H1 (cell line): Measurements from ENCODE around the gene SLC25A31. TPM values are rescaled to one million over a fixed set of nuclear protein-coding genes. Genes with fewer than 3 reads are reported as not detected.

Experiments
- CTCF ChIA-PET: fragments of 300-600 bp; sonication (Branson Sonifier 250); formaldehyde crosslinking; loops from one replicate; lab custom pipeline; 2021; ENCODE audit not compliant: partially characterized antibody; lab: Charles Lee
- POLR2A ChIA-PET: fragments of 300-600 bp; sonication (Branson Sonifier 250); formaldehyde crosslinking; loops from one replicate; lab custom pipeline; 2021; ENCODE audit warnings: inconsistent platforms; ENCODE audit not compliant: partially characterized antibody; lab: Charles Lee
- DNase-seq, 2 experiments: peaks; one replicate each; pipeline versions ENCODE4 v3.0.0 to v3.0.0-alpha.2; 2010 to 2022; ENCODE audit warnings: low spot score in 2 of 2, low read depth in 1 of 2, mixed read lengths in 1 of 2
- FAIRE-seq: peaks from 2 replicates; lab custom pipeline; 2011; peaks lifted over from hg19 to GRCh38; lab: Jason Lieb, UNC
- H2AFZ ChIP-seq: 2 replicates; pipeline ENCODE4 v1.8.1; 2012; ENCODE audit warnings: low read length, inconsistent platforms
- H2AK5ac ChIP-seq: 2 replicates; pipeline ENCODE4 v1.6.1; 2013; ENCODE audit warnings: low read depth, low read length
- H2BK120ac ChIP-seq: replicated peaks from 2 replicates; pipeline ENCODE3; 2013; ENCODE audit warnings: low read depth, low read length, inconsistent platforms
- H2BK12ac ChIP-seq: 2 replicates; pipeline ENCODE4 v1.6.1; 2013; ENCODE audit warnings: low read depth, low read length
- H2BK15ac ChIP-seq: 2 replicates; pipeline ENCODE4 v1.6.1; 2013; ENCODE audit warnings: low read length
- H2BK20ac ChIP-seq: 2 replicates; pipeline ENCODE4 v1.6.1; 2013; ENCODE audit warnings: low read length
- H2BK5ac ChIP-seq: 2 replicates; pipeline ENCODE4 v1.6.1; 2013; ENCODE audit warnings: low read depth, low read length
- H3K14ac ChIP-seq: 2 replicates; pipeline ENCODE4 v1.6.1; 2013; ENCODE audit warnings: inconsistent platforms; ENCODE audit not compliant: insufficient read length
- H3K18ac ChIP-seq: 2 replicates; pipeline ENCODE4 v1.6.1; 2013; ENCODE audit warnings: low read length; ENCODE audit errors: extremely low read depth
- H3K23ac ChIP-seq: 2 replicates; pipeline ENCODE4 v1.6.1; 2013; ENCODE audit warnings: inconsistent platforms; ENCODE audit not compliant: insufficient read length
- H3K23me2 ChIP-seq: 2 replicates; pipeline ENCODE4 v1.6.1; 2013; ENCODE audit warnings: low read depth, low read length
- H3K27ac ChIP-seq: 2 replicates; pipeline ENCODE4 v1.6.1; 2011; ENCODE audit warnings: low read depth, low read length, inconsistent platforms
- H3K27me3 ChIP-seq, 4 experiments: replicated peaks in 1 of 4; 1 replicate in 1 of 4; 2 replicates in 3 of 4; pipeline versions ENCODE4 v1.6.1 to v1.8.1; 2011 to 2013; ENCODE audit warnings: low read length in 3 of 4, mild to moderate bottlenecking in 3 of 4, inconsistent platforms in 2 of 4, mixed read lengths in 2 of 4, moderate library complexity in 1 of 4; ENCODE audit not compliant: control insufficient read depth in 3 of 4, insufficient read depth in 3 of 4; ENCODE audit errors: extremely low read depth in 1 of 4
- H3K36me3 ChIP-seq, 4 experiments: 2 replicates each; pipeline versions ENCODE4 v1.6.1 to v1.8.1; 2011 to 2013; ENCODE audit warnings: mild to moderate bottlenecking in 4 of 4, low read length in 3 of 4, moderate library complexity in 2 of 4, control low read depth in 1 of 4, inconsistent platforms in 1 of 4; ENCODE audit not compliant: insufficient read depth in 4 of 4, control insufficient read depth in 2 of 4
- H3K4ac ChIP-seq: replicated peaks from 2 replicates; pipeline ENCODE3; 2013; ENCODE audit warnings: low read length, low read depth, mixed read lengths, inconsistent platforms; ENCODE audit not compliant: insufficient read length
- H3K4me1 ChIP-seq, 4 experiments: replicated peaks in 1 of 4; 1 replicate in 1 of 4; 2 replicates in 3 of 4; pipeline versions ENCODE4 v1.6.1 to v1.8.1; 2011 to 2013; ENCODE audit warnings: low read length in 3 of 4, inconsistent platforms in 2 of 4, mixed read lengths in 1 of 4; ENCODE audit not compliant: insufficient read depth in 4 of 4, control insufficient read depth in 3 of 4
- H3K4me2 ChIP-seq, 2 experiments: 2 replicates each; pipeline versions ENCODE4 v1.6.1 to v1.8.1; 2011 to 2013; ENCODE audit warnings: low read depth in 2 of 2, low read length in 2 of 2, control low read depth in 1 of 2, inconsistent platforms in 1 of 2, mild to moderate bottlenecking in 1 of 2; ENCODE audit not compliant: insufficient read depth in 1 of 2
- H3K4me3 ChIP-seq, 4 experiments: fragments of 200-600, 300-600 bp in 1 of 4; sonication (generic), shearing (Covaris generic), sonication (Bioruptor Twin) in 1 of 4; 2 replicates each; pipeline versions ENCODE4 v1.5.1 to v1.8.1; 2011 to 2016; ENCODE audit warnings: low read length in 4 of 4, low read depth in 3 of 4, control low read depth in 2 of 4, inconsistent platforms in 2 of 4, mild to moderate bottlenecking in 2 of 4, mixed read lengths in 1 of 4, moderate library complexity in 1 of 4; ENCODE audit not compliant: insufficient read depth in 2 of 4; ENCODE audit errors: extremely low read depth in 1 of 4
- H3K56ac ChIP-seq: replicated peaks from 2 replicates; pipeline ENCODE3; 2013; ENCODE audit warnings: low read depth, mild to moderate bottlenecking, mixed read lengths, low read length, inconsistent platforms; ENCODE audit not compliant: insufficient read length
- H3K79me1 ChIP-seq: 2 replicates; pipeline ENCODE4 v1.6.1; 2013; ENCODE audit warnings: low read depth, low read length, control low read depth
- H3K79me2 ChIP-seq, 2 experiments: 2 replicates each; pipeline versions ENCODE4 v1.6.1 to v1.8.1; 2012 to 2013; ENCODE audit warnings: low read length in 2 of 2, mild to moderate bottlenecking in 2 of 2, inconsistent platforms in 1 of 2; ENCODE audit not compliant: insufficient read depth in 2 of 2, control insufficient read depth in 1 of 2
- H3K9ac ChIP-seq, 4 experiments: replicated peaks in 1 of 4; 1 replicate in 1 of 4; 2 replicates in 3 of 4; pipeline versions ENCODE4 v1.6.1 to v1.8.1; 2011 to 2013; ENCODE audit warnings: low read depth in 3 of 4, low read length in 3 of 4, control low read depth in 2 of 4, mild to moderate bottlenecking in 2 of 4, moderate library complexity in 2 of 4, inconsistent platforms in 1 of 4; ENCODE audit errors: extremely low read depth in 1 of 4
- H3K9me3 ChIP-seq, 2 experiments: 2 replicates each; pipeline versions ENCODE4 v1.6.1 to v1.8.1; 2012 to 2013; ENCODE audit warnings: mild to moderate bottlenecking in 2 of 2, moderate library complexity in 2 of 2, control low read depth in 1 of 2, inconsistent platforms in 1 of 2, low read depth in 1 of 2, low read length in 1 of 2, mixed read lengths in 1 of 2; ENCODE audit not compliant: insufficient read depth in 2 of 2
- H4K20me1 ChIP-seq, 2 experiments: replicated peaks in 1 of 2; 2 replicates each; pipeline versions ENCODE3 to v1.8.1; 2011 to 2013; ENCODE audit warnings: inconsistent platforms in 2 of 2, low read length in 2 of 2, mild to moderate bottlenecking in 1 of 2; ENCODE audit not compliant: insufficient read depth in 2 of 2, control insufficient read depth in 1 of 2
- H4K5ac ChIP-seq: 2 replicates; pipeline ENCODE4 v1.6.1; 2013; ENCODE audit warnings: low read length, low read depth, mixed read lengths, inconsistent platforms; ENCODE audit not compliant: insufficient read length
- H4K8ac ChIP-seq: 2 replicates; pipeline ENCODE4 v1.8.0; 2013; ENCODE audit warnings: mild to moderate bottlenecking, moderate library complexity, low read length, inconsistent platforms; ENCODE audit not compliant: insufficient read depth; ENCODE audit errors: extremely low read depth
- H4K91ac ChIP-seq: replicated peaks from 2 replicates; pipeline ENCODE3; 2013; ENCODE audit warnings: low read length, mixed read lengths, inconsistent platforms; ENCODE audit not compliant: insufficient read length
- CBX5 ChIP-seq: fragments of 300-800, 300-1000 bp; sonication (generic); IDR thresholded peaks from 2 replicates; pipeline ENCODE4 v1.7.1; 2016; ENCODE audit warnings: antibody characterized with exemption, low read length, low read depth
- CHD2 ChIP-seq: IDR thresholded peaks from 2 replicates; pipeline ENCODE4 v1.6.1; 2012; ENCODE audit warnings: low read length, improper control_type of control experiment
- CREB1 ChIP-seq: IDR thresholded peaks from 2 replicates; pipeline ENCODE4 v1.6.1; 2012; ENCODE audit warnings: inconsistent platforms
- HDAC6 ChIP-seq: IDR thresholded peaks from one replicate; pipeline ENCODE4 v1.7.1; 2012; ENCODE audit warnings: low read depth, mild to moderate bottlenecking, inconsistent platforms, low read length, moderate library complexity
- JUN ChIP-seq: IDR thresholded peaks from 2 replicates; pipeline ENCODE4 v1.6.1; 2011; ENCODE audit warnings: low read depth, mild to moderate bottlenecking, improper control_type of control experiment, low read length
- KDM1A ChIP-seq: fragments of 200-600, 300-600 bp; sonication (generic); IDR thresholded peaks from 2 replicates; pipeline ENCODE4 v1.7.1; 2016; ENCODE audit warnings: mild to moderate bottlenecking, low read length, borderline replicate concordance
- NANOG ChIP-seq: IDR thresholded peaks from 2 replicates; pipeline ENCODE4 v1.6.1; 2011; ENCODE audit warnings: low read length, low read depth, mild to moderate bottlenecking, inconsistent platforms; ENCODE audit not compliant: insufficient read depth, poor library complexity, severe bottlenecking
- RFX5 ChIP-seq: IDR thresholded peaks from 2 replicates; pipeline ENCODE4 v1.6.1; 2011; ENCODE audit warnings: low read depth, low read length, improper control_type of control experiment, borderline replicate concordance
- TBP ChIP-seq: IDR thresholded peaks from 2 replicates; pipeline ENCODE4 v1.6.1; 2011; ENCODE audit warnings: low read depth, low read length, improper control_type of control experiment
- USF2 ChIP-seq: IDR thresholded peaks from 2 replicates; pipeline ENCODE4 v1.6.1; 2011; ENCODE audit warnings: low read length, improper control_type of control experiment
- YY1 ChIP-seq: IDR thresholded peaks from 2 replicates; pipeline ENCODE4 v1.6.1; 2011; ENCODE audit warnings: low read depth, mild to moderate bottlenecking, low read length
- WGBS, 2 experiments: shearing (Covaris generic) in 1 of 2; methylation state at CpG; one replicate each; pipeline versions ENCODE4 v1.1.6 to v1.1.7; 2013 to 2015; ENCODE audit warnings: low lambda C conversion rate in 2 of 2, mixed read lengths in 2 of 2, inconsistent platforms in 1 of 2, low coverage in 1 of 2, missing lambda C conversion rate in 1 of 2; ENCODE audit not compliant: insufficient replicate concordance in 2 of 2, insufficient coverage in 1 of 2, insufficient read length in 1 of 2; ENCODE audit errors: extremely low coverage in 1 of 2, missing lambda C conversion rate in 1 of 2; 5-methylcytosine and 5-hydroxymethylcytosine counted together
- polyA plus RNA-seq, 7 experiments: library from polyadenylated mRNA; depleted of rRNA in 3 of 7; stranded (reverse) in 5 of 7; unstranded in 2 of 7; fragments of >200 nt in 5 of 7; fragments of 200-250 nt in 2 of 7; gene quantifications; 1 replicate in 5 of 7; 2 replicates in 1 of 7; 4 replicates in 1 of 7; pipeline versions ENCODE4 v1.2.1 to v1.2.3, GENCODE V29; 2011 to 2013; ENCODE audit warnings: missing spikeins in 2 of 7, mixed read lengths in 2 of 7
- total RNA-seq: library from RNA; stranded (reverse); fragmentation: NEBNext Ultra II Directional; extraction: Animal tissue kit (Norgen Biotek cat#: 25700); gene quantifications from 2 replicates; pipeline ENCODE4 v1.2.1, GENCODE V29; 2021

SLC25A31 gene
- total and polyA plus RNA-seq, 2 of the 8 experiments (the other 6 are each of a cell fraction or from before 2014, with no cell fraction given): not detected

- 83% methylated on average over 3 of the region's 3 CpGs; no CpG with 5 or more reads in 1 of the 2 experiments for WGBS, 2 experiments
Observed at GRCh38 chr4:127777487-127777886, 47.3 kb downstream of the SLC25A31 start.

More at GRCh38 chr4:127777487-127777886, 47.3 kb downstream of the SLC25A31 start:
- H2BK15ac ChIP-seq: no peak overlapping the region
- H2AK5ac ChIP-seq: no peak overlapping the region
- no peaks in the 10 kb centered on the region for H3K79me1 ChIP-seq
- H3K9ac ChIP-seq: no peak overlapping the region
- H2BK120ac ChIP-seq: no peak overlapping the region
- peaks cover 0 to 10% (median under 1%) of the 10 kb centered on the region in 4 experiments; a peak in 4 of 7 replicates for H3K4me1 ChIP-seq
- FAIRE-seq (no peak), DNase-seq (no peak)
- no peaks in the 10 kb centered on the region for H3K79me2 ChIP-seq
- H3K18ac ChIP-seq: no peak overlapping the region
- no peak overlapping the region for H3K14ac ChIP-seq
- H3K9me3 ChIP-seq: no peaks in the 10 kb centered on the region
- no peaks in the 10 kb centered on the region for H3K36me3 ChIP-seq
- no peak overlapping the region for H3K23ac ChIP-seq
- ChIA-PET CTCF (no interaction called here), POLR2A (no interaction called here)
- H4K91ac ChIP-seq: no peak overlapping the region
- H3K23me2 ChIP-seq: peaks cover 3% of the 10 kb centered on the region
- H3K27ac ChIP-seq: no peak overlapping the region
- no peak overlapping the region for H3K4ac ChIP-seq
- peaks cover 7 to 17% (median 13%) of the 10 kb centered on the region in 4 experiments for H3K27me3 ChIP-seq
- H2AFZ ChIP-seq: no peak overlapping the region
- no peak overlapping the region for H4K5ac ChIP-seq
- H4K8ac ChIP-seq: no peak overlapping the region
- no peak overlapping the region for H3K56ac ChIP-seq
- no peak overlapping the region for H2BK5ac ChIP-seq
- no peak overlapping the region for H3K4me2 ChIP-seq
- H2BK12ac ChIP-seq: no peak overlapping the region
- no peak overlapping the region for H2BK20ac ChIP-seq
- H4K20me1 ChIP-seq: no peaks in the 10 kb centered on the region
- no peak overlapping the region for H3K4me3 ChIP-seq
- TF ChIP-seq HDAC6 (no peak), CHD2 (no peak), KDM1A (no peak), NANOG (no peak), JUN (no peak), YY1 (no peak), CREB1 (no peak), RFX5 (no peak), USF2 (no peak), TBP (no peak), CBX5 (no peak)
